ENCODE data around the gene WNT7B.
A peak's percentile ranks its signal among the peaks of the same experiment; 100 is the strongest.

The WNT7B gene

GRCh38 chr22:45995405-45996101, 18.6 kb upstream of the WNT7B start:
- Histone ChIP-seq H4K91ac (ENCODE audit: low read length) (peak overlapping the region; percentile 100), H3K9me3 (ENCODE audit: control insufficient read depth, low read length) (no peaks in the 10 kb centered on the region), H3K27me3 (ENCODE audit: control insufficient read depth in 1 of 2, insufficient read depth in 1 of 2, low read length in 2 of 2) (peaks cover 0 to 9% of the 10 kb centered on the region in 2 experiments), H2AK5ac (ENCODE audit: low read length, severe bottlenecking) (peak overlapping the region; percentile 28), H3K4me1 (ENCODE audit: control insufficient read depth, insufficient read depth, low read depth, low read length) (peaks cover 50% of the 10 kb centered on the region), H3K79me1 (replicated peaks; ENCODE audit: low read length, poor library complexity, severe bottlenecking) (peaks cover 2% of the 10 kb centered on the region), H3K4ac (ENCODE audit: low read depth in 1 of 2, low read length in 2 of 2) (peak overlapping the region; percentile 94 to 100), H3K36me3 (ENCODE audit: control insufficient read depth in 1 of 2, insufficient read depth in 2 of 2, low read depth in 1 of 2, low read length in 2 of 2) (no peaks in the 10 kb centered on the region), H3K4me2 (ENCODE audit: low read length, poor library complexity, severe bottlenecking) (no peak overlapping the region), H3K27ac (ENCODE audit: low read length, poor library complexity, severe bottlenecking) (peak overlapping the region; percentile 85), H2AFZ (ENCODE audit: low read depth, low read length) (no peak overlapping the region), H2BK120ac (ENCODE audit: low read depth, low read length) (peak overlapping the region; percentile 95), H3K23ac (ENCODE audit: low read length in 2 of 2) (no peak overlapping the region), H2BK15ac (ENCODE audit: low read depth, poor library complexity, severe bottlenecking) (peak overlapping the region; percentile 79), H2BK5ac (ENCODE audit: low read depth, low read length, poor library complexity, severe bottlenecking) (no peak overlapping the region), H4K8ac (ENCODE audit: low read length) (peak overlapping the region; percentile 96), H3K9ac (ENCODE audit: low read length) (peak overlapping the region; percentile 88), H2BK12ac (ENCODE audit: low read length in 2 of 2) (peak overlapping the region; percentile 96 to 100), H3K4me3 (ENCODE audit: insufficient read depth in 1 of 2, low read depth in 1 of 2, low read length in 2 of 2) (peak overlapping the region in 1 of 2 experiments; percentile 75), H3K14ac (ENCODE audit: low read length in 2 of 2) (peak overlapping the region in 1 of 2 experiments; percentile 58), H3K18ac (ENCODE audit: low read depth in 1 of 2, low read length in 2 of 2) (peak overlapping the region; percentile 89 to 100)
- WGBS, result 88% methylated on average over 27 of the region's 27 CpGs
- DNase-seq, result no peak

GRCh38 chr22:45994491-45995404, 17.8 kb upstream of the WNT7B start:
- Histone ChIP-seq H3K18ac (ENCODE audit: low read depth in 1 of 2, low read length in 2 of 2) (peak overlapping the region in 1 of 2 experiments; percentile 100), H2BK15ac (ENCODE audit: low read depth, poor library complexity, severe bottlenecking) (peak overlapping the region; percentile 64), H4K8ac (ENCODE audit: low read length) (peak overlapping the region; percentile 79), H3K4ac (ENCODE audit: low read depth in 1 of 2, low read length in 2 of 2) (peak overlapping the region; percentile 39 to 44), H3K14ac (ENCODE audit: low read length in 2 of 2) (no peak overlapping the region), H3K9ac (ENCODE audit: low read length) (peak overlapping the region; percentile 88), H3K9me3 (ENCODE audit: control insufficient read depth, low read length) (no peaks in the 10 kb centered on the region), H3K4me1 (ENCODE audit: control insufficient read depth, insufficient read depth, low read depth, low read length) (peaks cover 50% of the 10 kb centered on the region), H3K4me3 (ENCODE audit: insufficient read depth in 1 of 2, low read depth in 1 of 2, low read length in 2 of 2) (no peak overlapping the region), H3K23ac (ENCODE audit: low read length in 2 of 2) (no peak overlapping the region), H3K27ac (ENCODE audit: low read length, poor library complexity, severe bottlenecking) (no peak overlapping the region), H2BK12ac (ENCODE audit: low read length in 2 of 2) (peak overlapping the region; percentile 96 to 100), H4K91ac (ENCODE audit: low read length) (peak overlapping the region; percentile 100), H2AK5ac (ENCODE audit: low read length, severe bottlenecking) (peak overlapping the region; percentile 28), H2BK5ac (ENCODE audit: low read depth, low read length, poor library complexity, severe bottlenecking) (no peak overlapping the region), H3K36me3 (ENCODE audit: control insufficient read depth in 1 of 2, insufficient read depth in 2 of 2, low read depth in 1 of 2, low read length in 2 of 2) (no peaks in the 10 kb centered on the region), H2AFZ (ENCODE audit: low read depth, low read length) (no peak overlapping the region), H3K79me1 (replicated peaks; ENCODE audit: low read length, poor library complexity, severe bottlenecking) (peaks cover 2% of the 10 kb centered on the region), H3K27me3 (ENCODE audit: control insufficient read depth in 1 of 2, insufficient read depth in 1 of 2, low read length in 2 of 2) (peaks cover 0 to 15% of the 10 kb centered on the region in 2 experiments), H3K4me2 (ENCODE audit: low read length, poor library complexity, severe bottlenecking) (no peak overlapping the region), H2BK120ac (ENCODE audit: low read depth, low read length) (peak overlapping the region; percentile 64)
- DNase-seq, result peak; percentile 70
- WGBS, result 42% methylated on average over 27 of the region's 27 CpGs

- Histone ChIP-seq H3K23ac (ENCODE audit: low read length in 2 of 2) (no peak overlapping the region), H3K9ac (ENCODE audit: low read length) (no peak overlapping the region), H3K79me1 (replicated peaks; ENCODE audit: low read length, poor library complexity, severe bottlenecking) (peaks cover 2% of the 10 kb centered on the region), H3K36me3 (ENCODE audit: control insufficient read depth in 1 of 2, insufficient read depth in 2 of 2, low read depth in 1 of 2, low read length in 2 of 2) (no peaks in the 10 kb centered on the region), H2BK15ac (ENCODE audit: low read depth, poor library complexity, severe bottlenecking) (no peak overlapping the region), H3K27me3 (ENCODE audit: control insufficient read depth in 1 of 2, insufficient read depth in 1 of 2, low read length in 2 of 2) (peaks cover 0 to 17% of the 10 kb centered on the region in 2 experiments), H3K18ac (ENCODE audit: low read depth in 1 of 2, low read length in 2 of 2) (no peak overlapping the region), H4K91ac (ENCODE audit: low read length) (no peak overlapping the region), H3K14ac (ENCODE audit: low read length in 2 of 2) (no peak overlapping the region), H2BK120ac (ENCODE audit: low read depth, low read length) (no peak overlapping the region), H3K4me2 (ENCODE audit: low read length, poor library complexity, severe bottlenecking) (no peak overlapping the region), H2BK12ac (ENCODE audit: low read length in 2 of 2) (no peak overlapping the region), H3K27ac (ENCODE audit: low read length, poor library complexity, severe bottlenecking) (no peak overlapping the region), H2BK5ac (ENCODE audit: low read depth, low read length, poor library complexity, severe bottlenecking) (no peak overlapping the region), H2AK5ac (ENCODE audit: low read length, severe bottlenecking) (no peak overlapping the region), H2AFZ (ENCODE audit: low read depth, low read length) (no peak overlapping the region), H4K8ac (ENCODE audit: low read length) (no peak overlapping the region), H3K4me3 (ENCODE audit: insufficient read depth in 1 of 2, low read depth in 1 of 2, low read length in 2 of 2) (no peak overlapping the region), H3K4me1 (ENCODE audit: control insufficient read depth, insufficient read depth, low read depth, low read length) (peaks cover 42% of the 10 kb centered on the region), H3K9me3 (ENCODE audit: control insufficient read depth, low read length) (no peaks in the 10 kb centered on the region), H3K4ac (ENCODE audit: low read depth in 1 of 2, low read length in 2 of 2) (no peak overlapping the region)
- 100% methylated on average over 2 of the region's 2 CpGs for WGBS
- DNase-seq, result no peak
Measured at GRCh38 chr22:45993841-45994240, 16.9 kb upstream of the WNT7B start.

- Histone ChIP-seq H3K27me3 (ENCODE audit: control insufficient read depth in 1 of 2, insufficient read depth in 1 of 2, low read length in 2 of 2) (peaks cover 0 to 22% of the 10 kb centered on the region in 2 experiments), H2BK5ac (ENCODE audit: low read depth, low read length, poor library complexity, severe bottlenecking) (no peak overlapping the region), H2BK120ac (ENCODE audit: low read depth, low read length) (no peak overlapping the region), H3K4me1 (ENCODE audit: control insufficient read depth, insufficient read depth, low read depth, low read length) (peaks cover 36% of the 10 kb centered on the region), H2AK5ac (ENCODE audit: low read length, severe bottlenecking) (no peak overlapping the region), H3K9me3 (ENCODE audit: control insufficient read depth, low read length) (no peaks in the 10 kb centered on the region), H3K79me1 (replicated peaks; ENCODE audit: low read length, poor library complexity, severe bottlenecking) (peaks cover 2% of the 10 kb centered on the region), H3K36me3 (ENCODE audit: control insufficient read depth in 1 of 2, insufficient read depth in 2 of 2, low read depth in 1 of 2, low read length in 2 of 2) (no peaks in the 10 kb centered on the region), H3K27ac (ENCODE audit: low read length, poor library complexity, severe bottlenecking) (no peak overlapping the region), H3K4me3 (ENCODE audit: insufficient read depth in 1 of 2, low read depth in 1 of 2, low read length in 2 of 2) (no peak overlapping the region), H3K4ac (ENCODE audit: low read depth in 1 of 2, low read length in 2 of 2) (no peak overlapping the region), H2AFZ (ENCODE audit: low read depth, low read length) (no peak overlapping the region), H4K91ac (ENCODE audit: low read length) (peak overlapping the region; percentile 19), H3K4me2 (ENCODE audit: low read length, poor library complexity, severe bottlenecking) (no peak overlapping the region), H3K18ac (ENCODE audit: low read depth in 1 of 2, low read length in 2 of 2) (no peak overlapping the region), H2BK12ac (ENCODE audit: low read length in 2 of 2) (no peak overlapping the region), H3K14ac (ENCODE audit: low read length in 2 of 2) (no peak overlapping the region), H3K9ac (ENCODE audit: low read length) (no peak overlapping the region), H4K8ac (ENCODE audit: low read length) (no peak overlapping the region), H2BK15ac (ENCODE audit: low read depth, poor library complexity, severe bottlenecking) (no peak overlapping the region), H3K23ac (ENCODE audit: low read length in 2 of 2) (no peak overlapping the region)
- DNase-seq, result no peak
- 95% methylated on average over 5 of the region's 5 CpGs for WGBS
Measured at GRCh38 chr22:45993143-45993692, 16.3 kb upstream of the WNT7B start.
